Muscle layer of duodenum (tissue), 2 donors: ENCODE measurements around the gene PDE8B.

ENCODE experiments used
- H3K27ac ChIP-seq: one replicate; pipeline ENCODE4 v1.7.0; 2013; ENCODE audit warnings: mild to moderate bottlenecking, low read length
- H3K27me3 ChIP-seq: one replicate; pipeline ENCODE4 v1.7.0; 2013; ENCODE audit warnings: low read depth, mild to moderate bottlenecking, control low read depth, low read length
- H3K36me3 ChIP-seq, 2 donors: one replicate each; pipeline ENCODE4 v1.7.0; 2013; ENCODE audit warnings: low read length in 2 of 2, control low read depth in 1 of 2, mild to moderate bottlenecking in 1 of 2; ENCODE audit not compliant: insufficient read depth in 2 of 2, control insufficient read depth in 1 of 2
- H3K4me1 ChIP-seq, 2 donors: one replicate each; pipeline ENCODE4 v1.7.0; 2013; ENCODE audit warnings: low read length in 2 of 2, mild to moderate bottlenecking in 2 of 2, control low read depth in 1 of 2, moderate library complexity in 1 of 2; ENCODE audit not compliant: insufficient read depth in 2 of 2, control insufficient read depth in 1 of 2
- H3K4me3 ChIP-seq, 2 donors: one replicate each; pipeline ENCODE4 v1.7.0; 2013; ENCODE audit warnings: low read length in 2 of 2, low read depth in 1 of 2, mild to moderate bottlenecking in 1 of 2
- H3K9me3 ChIP-seq, 2 donors: one replicate each; pipeline ENCODE4 v1.7.0; 2013; ENCODE audit warnings: low read length in 2 of 2, control low read depth in 1 of 2, mild to moderate bottlenecking in 1 of 2; ENCODE audit not compliant: control insufficient read depth in 1 of 2
- donor health status: healthy.

Gene PDE8B

DNA sequence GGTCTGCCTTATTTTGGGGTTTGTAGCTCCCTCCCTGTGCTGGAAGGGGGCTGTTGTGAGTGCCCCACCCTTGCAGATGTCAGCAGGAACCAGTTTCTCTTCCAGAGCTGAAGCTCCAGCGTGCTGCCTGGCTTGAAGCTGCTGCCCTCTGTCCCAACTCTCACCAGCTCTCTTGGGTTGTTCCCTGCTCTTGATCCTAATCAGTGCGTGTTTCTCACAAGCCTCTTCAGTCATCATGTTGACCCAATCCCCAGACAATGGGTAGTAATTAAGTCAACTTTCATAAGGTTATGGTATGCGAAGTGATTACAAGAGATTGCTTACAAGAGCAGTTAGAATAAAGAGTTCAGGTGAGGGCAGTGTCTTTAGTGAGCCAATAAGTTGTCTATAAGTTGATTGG lies 57.0 kb downstream of the PDE8B start:
- H3K4me3 ChIP-seq = no peak overlapping the region
- no peak overlapping the region for H3K27ac ChIP-seq
- H3K9me3 ChIP-seq = no peaks in the 10 kb centered on the region

DNA sequence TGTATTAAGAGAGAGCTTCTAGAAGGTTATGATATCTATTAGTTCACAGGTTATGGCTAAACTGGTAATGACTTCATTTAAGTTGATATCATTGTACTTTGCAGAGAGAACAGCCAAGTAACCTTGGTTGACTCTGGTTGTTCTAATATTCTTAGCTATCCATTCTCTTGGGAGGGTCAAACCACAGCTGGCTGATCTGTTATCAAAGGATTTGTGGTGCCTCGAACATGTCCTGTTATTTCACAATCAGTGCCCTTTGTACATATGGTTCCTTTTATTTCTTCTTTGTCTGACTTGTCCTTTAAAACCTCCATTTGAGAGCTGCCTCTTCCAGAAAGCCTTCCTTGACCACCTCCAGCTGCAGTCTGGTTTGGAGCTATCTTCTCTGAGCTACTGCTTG lies 61.7 kb downstream of the PDE8B start:
- no peaks in the 10 kb centered on the region for H3K36me3 ChIP-seq
- no peaks in the 10 kb centered on the region for H3K27me3 ChIP-seq
- H3K27ac ChIP-seq = no peak overlapping the region
- H3K4me1 ChIP-seq = no peaks in the 10 kb centered on the region
- H3K9me3 ChIP-seq = no peaks in the 10 kb centered on the region
- H3K4me3 ChIP-seq = no peak overlapping the region

More for the DNA sequence above, 57.0 kb downstream of the PDE8B start:
- H3K27me3 ChIP-seq = no peaks in the 10 kb centered on the region
- no peaks in the 10 kb centered on the region for H3K4me1 ChIP-seq
- H3K36me3 ChIP-seq = no peaks in the 10 kb centered on the region

DNA sequence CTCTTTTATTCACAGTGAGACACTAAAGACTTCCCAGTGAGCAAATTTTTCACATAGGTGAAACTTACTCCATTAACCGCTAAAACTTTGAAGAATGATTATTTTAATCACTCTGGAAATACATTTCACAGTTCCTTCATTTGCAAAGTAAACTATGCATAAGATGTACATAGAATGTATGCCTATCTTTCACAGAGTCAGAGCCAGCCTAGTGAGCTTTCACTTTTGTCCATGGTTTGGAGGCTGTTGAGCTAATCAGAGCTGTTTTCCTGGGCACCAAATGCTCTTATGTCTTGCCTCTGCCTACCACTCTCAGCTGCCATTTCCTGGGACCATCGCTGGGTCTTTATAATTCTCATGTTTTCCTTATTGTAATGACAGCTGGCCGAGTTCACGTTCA lies 67.3 kb downstream of the PDE8B start:
- H3K9me3 ChIP-seq = no peaks in the 10 kb centered on the region
- no peak overlapping the region for H3K4me3 ChIP-seq
- H3K27ac ChIP-seq = no peak overlapping the region

DNA sequence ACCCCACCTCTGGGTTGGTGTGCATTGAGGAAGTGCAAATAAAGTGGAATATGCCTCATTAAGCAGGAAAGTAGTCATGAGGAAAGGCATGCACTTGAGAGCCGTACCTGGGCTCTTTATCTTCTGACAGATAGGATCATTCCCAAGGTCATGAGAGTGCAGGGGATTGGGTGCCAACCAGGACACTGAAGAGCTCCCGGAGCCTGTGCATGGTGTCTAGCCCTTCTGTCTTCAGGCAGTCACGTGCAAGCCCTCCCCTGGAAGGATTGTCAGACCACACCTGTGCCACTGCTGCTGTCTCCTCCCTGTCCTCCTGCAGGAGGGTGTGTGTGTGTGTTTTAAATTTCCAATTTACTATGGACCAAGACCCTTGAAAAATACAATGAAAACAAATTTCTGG lies 69.6 kb downstream of the PDE8B start:
- Histone ChIP-seq H3K4me3 (no peak overlapping the region), H3K4me1 (no peaks in the 10 kb centered on the region), H3K27ac (no peak overlapping the region), H3K27me3 (no peaks in the 10 kb centered on the region), H3K36me3 (no peaks in the 10 kb centered on the region), H3K9me3 (no peaks in the 10 kb centered on the region)

More for the DNA sequence above, 67.3 kb downstream of the PDE8B start:
- H3K27me3 ChIP-seq = no peaks in the 10 kb centered on the region
- no peaks in the 10 kb centered on the region for H3K4me1 ChIP-seq
- no peaks in the 10 kb centered on the region for H3K36me3 ChIP-seq

DNA sequence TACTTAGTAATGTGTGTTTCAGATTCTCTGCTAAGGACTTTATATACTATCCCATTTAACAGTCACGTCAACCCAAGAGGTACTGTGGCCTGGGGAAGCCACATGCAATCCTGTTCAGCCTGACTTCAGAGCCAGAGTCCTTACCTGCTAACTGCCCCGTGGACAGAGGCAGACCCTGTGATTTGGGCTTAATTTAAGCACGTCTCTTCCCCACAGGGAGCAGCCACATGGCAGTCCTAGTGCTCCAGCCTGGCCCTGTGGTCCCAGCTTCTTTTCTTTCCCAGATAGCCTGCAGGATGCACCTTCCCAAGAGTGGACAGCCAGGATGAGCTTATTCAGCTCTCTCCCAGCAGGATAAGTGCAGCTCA lies 71.5 kb downstream of the PDE8B start:
- Histone ChIP-seq H3K36me3 (no peaks in the 10 kb centered on the region), H3K4me1 (no peaks in the 10 kb centered on the region), H3K27me3 (no peaks in the 10 kb centered on the region), H3K9me3 (no peaks in the 10 kb centered on the region), H3K27ac (no peak overlapping the region), H3K4me3 (no peak overlapping the region)

DNA sequence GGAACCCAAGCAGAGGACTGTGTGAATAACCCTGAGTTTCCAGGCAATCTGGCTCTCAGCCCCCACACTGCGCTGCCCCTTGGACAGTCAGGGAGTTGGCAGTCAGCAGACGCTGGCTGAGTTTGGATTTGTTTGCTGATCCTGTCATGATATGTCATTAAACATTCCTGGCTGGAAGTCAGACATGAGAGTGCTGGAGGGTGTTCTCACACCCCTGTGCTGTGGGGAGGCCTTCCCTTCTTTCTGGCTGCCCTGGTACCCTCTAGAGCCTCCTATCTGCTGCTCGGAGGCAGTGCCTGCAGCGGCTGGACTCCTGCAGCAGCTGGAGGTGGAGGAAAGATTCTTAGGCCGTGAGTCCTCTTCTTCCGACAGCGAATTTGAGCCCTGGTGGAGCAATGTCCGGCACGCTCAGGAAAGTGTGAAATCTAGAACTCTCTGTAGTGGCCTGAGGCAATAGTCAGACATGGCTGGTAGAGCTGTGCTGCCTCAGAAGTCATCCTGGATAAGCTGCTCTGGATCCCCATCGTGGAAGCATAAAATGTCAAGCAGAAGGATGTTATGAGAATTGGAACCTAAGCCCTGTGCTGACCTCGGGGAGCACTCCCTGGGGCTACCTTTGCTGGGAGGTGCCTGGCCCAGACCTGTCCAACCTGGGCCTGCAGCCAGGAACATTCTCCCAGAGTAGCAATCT lies 72.0 kb downstream of the PDE8B start:
- no peaks in the 10 kb centered on the region for H3K4me1 ChIP-seq
- no peaks in the 10 kb centered on the region for H3K9me3 ChIP-seq
- H3K27me3 ChIP-seq = no peaks in the 10 kb centered on the region
- no peak overlapping the region for H3K27ac ChIP-seq
- H3K36me3 ChIP-seq = no peaks in the 10 kb centered on the region
- H3K4me3 ChIP-seq = no peak overlapping the region

DNA sequence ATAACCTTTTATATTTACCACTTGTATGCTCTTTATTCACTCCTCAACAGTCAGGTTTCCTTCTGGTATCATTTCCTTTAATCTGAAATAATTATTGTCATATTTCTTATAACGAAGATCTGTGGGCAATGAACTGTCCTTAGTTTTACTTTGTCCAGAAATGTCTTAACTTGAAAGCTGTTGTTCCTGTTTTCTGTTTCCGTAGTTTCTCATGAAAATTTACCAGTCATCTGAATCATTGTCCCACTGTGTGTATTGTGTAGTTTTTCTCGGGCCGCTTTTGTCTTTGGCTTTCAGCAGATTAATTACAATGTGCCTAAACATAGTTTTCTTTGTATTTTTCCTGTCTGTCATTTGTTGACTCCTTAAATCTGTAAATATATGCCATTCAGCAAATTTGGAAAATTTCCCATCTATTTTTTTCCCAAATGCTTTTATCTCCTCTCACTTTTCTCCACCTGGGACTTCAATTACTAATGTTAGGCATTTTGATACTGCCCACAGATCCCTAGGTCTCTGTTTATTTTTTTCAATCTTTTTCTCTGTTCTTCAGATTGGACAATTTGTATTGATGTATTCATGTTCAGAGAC lies 74.9 kb downstream of the PDE8B start:
- Histone ChIP-seq H3K27ac (no peak overlapping the region), H3K4me1 (no peaks in the 10 kb centered on the region), H3K9me3 (no peaks in the 10 kb centered on the region), H3K27me3 (no peaks in the 10 kb centered on the region), H3K4me3 (no peak overlapping the region), H3K36me3 (no peaks in the 10 kb centered on the region)

DNA sequence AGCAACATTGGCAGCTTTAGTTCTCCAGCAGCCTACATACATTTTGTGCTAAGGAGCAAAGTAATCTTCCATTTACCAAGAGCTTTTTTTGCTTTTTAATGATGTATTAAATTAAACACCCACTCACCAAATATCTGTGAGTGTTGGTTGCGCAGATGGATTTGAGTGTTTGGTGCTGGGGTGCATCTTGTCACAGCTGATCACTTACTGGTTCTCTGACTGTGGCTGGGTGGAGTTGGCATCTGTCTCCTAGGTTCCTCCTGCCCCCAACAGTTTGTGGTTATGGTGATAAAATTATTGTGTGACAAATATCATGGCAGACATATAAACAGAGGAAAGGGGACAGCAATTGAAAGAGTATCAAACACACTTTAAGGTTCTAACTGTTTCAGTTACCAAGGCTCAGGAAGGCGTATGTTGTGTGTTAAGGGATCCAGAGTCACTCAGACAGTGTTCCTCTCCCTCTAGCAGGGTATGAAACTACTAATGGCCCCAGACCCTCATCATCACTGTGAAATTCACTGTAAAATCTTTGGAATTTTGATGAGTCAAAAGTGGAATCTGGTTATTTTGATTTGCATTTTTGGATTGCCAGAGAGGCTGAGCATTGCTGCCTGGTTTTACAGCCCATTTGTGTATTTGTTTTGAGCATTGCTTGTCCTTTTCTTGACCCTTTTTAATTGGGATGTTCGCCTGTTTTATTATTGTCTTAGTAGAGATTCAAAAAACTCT lies 81.7 kb downstream of the PDE8B start:
- Histone ChIP-seq H3K4me3 (no peak overlapping the region), H3K4me1 (no peaks in the 10 kb centered on the region), H3K36me3 (no peaks in the 10 kb centered on the region), H3K27ac (no peak overlapping the region), H3K27me3 (no peaks in the 10 kb centered on the region), H3K9me3 (no peaks in the 10 kb centered on the region)

DNA sequence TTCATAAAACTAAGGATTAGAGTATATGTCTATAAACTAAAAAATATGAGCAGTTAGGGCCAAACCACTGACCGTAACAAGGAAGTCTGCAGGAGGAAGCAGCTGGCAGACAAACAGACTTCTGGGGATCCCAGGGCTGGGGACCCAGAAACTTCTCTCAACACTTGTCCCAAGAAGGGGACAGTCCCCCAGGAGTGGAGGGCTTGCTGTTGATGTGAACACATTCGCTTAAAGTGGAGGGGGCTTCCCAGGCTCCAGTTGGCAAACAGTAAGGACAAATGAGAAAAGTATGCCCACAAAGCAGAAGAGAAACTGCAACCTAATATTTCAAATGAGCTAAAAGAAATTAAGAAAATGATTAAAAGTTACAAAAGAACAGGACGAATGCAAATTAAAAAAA lies 83.7 kb downstream of the PDE8B start:
- H3K36me3 ChIP-seq = no peaks in the 10 kb centered on the region
- H3K27me3 ChIP-seq = no peaks in the 10 kb centered on the region
- no peak overlapping the region for H3K4me3 ChIP-seq
- H3K27ac ChIP-seq = no peak overlapping the region
- no peaks in the 10 kb centered on the region for H3K4me1 ChIP-seq
- no peaks in the 10 kb centered on the region for H3K9me3 ChIP-seq

DNA sequence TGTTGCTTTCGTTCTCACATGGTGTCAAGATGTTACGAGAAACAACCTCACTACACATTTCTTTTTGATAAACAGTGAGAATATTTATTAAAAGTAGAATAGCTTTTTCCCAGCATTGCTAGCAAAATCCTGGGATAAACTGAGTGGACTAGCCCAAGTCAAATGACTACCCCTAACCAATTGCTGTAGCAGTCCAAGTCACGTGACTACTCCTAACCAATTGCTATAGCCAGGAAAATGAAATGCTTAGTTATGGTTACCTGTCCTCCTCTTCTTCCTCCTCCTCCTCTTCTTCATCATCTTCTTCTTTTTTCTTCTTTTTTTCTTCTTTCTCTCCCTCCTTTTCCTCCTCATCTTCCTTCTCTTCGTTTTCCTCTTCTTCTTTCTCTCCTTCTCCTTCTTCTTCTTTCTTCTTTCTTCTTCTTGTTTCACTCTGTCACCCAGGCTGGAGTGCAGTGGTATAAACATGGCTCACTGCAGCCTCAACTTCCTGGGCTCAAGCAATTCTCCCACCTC lies 85.4 kb downstream of the PDE8B start:
- Histone ChIP-seq H3K27me3 (no peaks in the 10 kb centered on the region), H3K36me3 (no peaks in the 10 kb centered on the region), H3K9me3 (no peaks in the 10 kb centered on the region), H3K4me1 (no peaks in the 10 kb centered on the region), H3K27ac (no peak overlapping the region), H3K4me3 (no peak overlapping the region)

DNA sequence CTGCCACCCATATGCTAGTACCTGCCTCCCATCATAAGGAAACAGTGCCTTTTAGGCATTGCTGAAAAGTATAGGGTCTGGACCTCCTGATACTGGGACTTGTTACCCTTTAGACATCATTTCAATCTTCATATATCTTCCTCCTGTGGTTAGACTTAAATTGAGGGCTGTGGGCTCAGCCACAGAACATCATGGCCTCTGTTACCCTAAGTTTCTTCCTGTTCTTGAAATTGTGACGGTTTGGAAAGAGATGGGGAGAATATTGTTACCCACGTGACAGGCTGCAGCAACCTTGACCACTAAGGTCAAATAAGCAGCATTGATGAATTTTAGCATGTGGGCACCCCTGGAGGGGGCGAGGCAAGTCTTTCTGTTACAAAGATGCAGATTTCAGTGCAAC lies 87.7 kb downstream of the PDE8B start:
- Histone ChIP-seq H3K9me3 (no peaks in the 10 kb centered on the region), H3K4me3 (no peak overlapping the region), H3K4me1 (no peaks in the 10 kb centered on the region), H3K36me3 (no peaks in the 10 kb centered on the region), H3K27ac (no peak overlapping the region), H3K27me3 (no peaks in the 10 kb centered on the region)
